Skeletal muscle tissue (tissue), 4 donors: ENCODE results near the gene GUCY1A2. TPM values are rescaled to one million over a fixed set of nuclear protein-coding genes. Genes with fewer than 3 reads are reported as not detected.
"Not testable (repeated sequence)": the region's sequence is repeated elsewhere in the genome, so short reads cannot be mapped to it uniquely, and the experiment has no call there.

Experiments
- H3K27ac ChIP-seq: one replicate; pipeline ENCODE4 v1.7.0; 2013; ENCODE audit warnings: mild to moderate bottlenecking, low read depth, low read length, inconsistent platforms
- H3K27me3 ChIP-seq, 3 donors: one replicate each; pipeline ENCODE4 v1.7.0; 2013; ENCODE audit warnings: low read length in 3 of 3; ENCODE audit not compliant: control insufficient read depth in 3 of 3, insufficient read depth in 3 of 3
- H3K36me3 ChIP-seq, 3 donors: one replicate each; pipeline ENCODE4 v1.7.0; 2013; ENCODE audit warnings: low read length in 3 of 3; ENCODE audit not compliant: control insufficient read depth in 3 of 3, insufficient read depth in 3 of 3
- H3K4me1 ChIP-seq, 3 donors: one replicate each; pipeline ENCODE4 v1.7.0; 2013; ENCODE audit warnings: low read length in 3 of 3, mild to moderate bottlenecking in 3 of 3; ENCODE audit not compliant: control insufficient read depth in 3 of 3, insufficient read depth in 3 of 3
- H3K4me3 ChIP-seq, 3 donors: one replicate each; pipeline ENCODE4 v1.7.0; 2013; ENCODE audit warnings: low read length in 3 of 3
- H3K9ac ChIP-seq, 3 donors: one replicate each; pipeline ENCODE4 v1.7.0; 2013; ENCODE audit warnings: low read length in 3 of 3, mild to moderate bottlenecking in 3 of 3, moderate library complexity in 2 of 3, low read depth in 1 of 3
- H3K9me3 ChIP-seq, 3 donors: one replicate each; pipeline ENCODE4 v1.7.0; 2013; ENCODE audit warnings: low read length in 3 of 3; ENCODE audit not compliant: control insufficient read depth in 3 of 3
- total RNA-seq: library from RNA; depleted of rRNA; stranded (reverse); fragments of >200 nt; gene quantifications from one replicate; pipeline ENCODE4 v1.2.3, GENCODE V29; 2014
- donor health status: Osteomylitis.

The GUCY1A2 gene
- total RNA-seq, 1 donor from 2014 or later, result 15.7 TPM

- H3K36me3 ChIP-seq, result no peaks in the 10 kb centered on the region
- H3K4me1 ChIP-seq, result no peaks in the 10 kb centered on the region
- H3K9ac ChIP-seq, result no peak overlapping the region
- H3K4me3 ChIP-seq, result no peak overlapping the region
- no peak overlapping the region for H3K27ac ChIP-seq
- no peaks in the 10 kb centered on the region for H3K9me3 ChIP-seq
- H3K27me3 ChIP-seq, result no peaks in the 10 kb centered on the region
These were observed 183.7 kb downstream of the GUCY1A2 start for GRCh38 chr11:106834567-106834966.

GRCh38 chr11:106828976-106829375, 189.3 kb downstream of the GUCY1A2 start:
- Histone ChIP-seq H3K9me3 (peaks cover 0 to 3% (median 0%) of the 10 kb centered on the region in 3 donors), H3K36me3 (no peaks in the 10 kb centered on the region), H3K27ac (no peak overlapping the region), H3K27me3 (no peaks in the 10 kb centered on the region), H3K9ac (no peak overlapping the region), H3K4me3 (no peak overlapping the region), H3K4me1 (no peaks in the 10 kb centered on the region)

- H3K27ac ChIP-seq, result no peak overlapping the region
- no peak overlapping the region for H3K4me3 ChIP-seq
- H3K4me1 ChIP-seq, result no peaks in the 10 kb centered on the region
- H3K9me3 ChIP-seq, result peaks cover 0 to 3% (median 0%) of the 10 kb centered on the region in 3 donors
- no peak overlapping the region for H3K9ac ChIP-seq
- H3K36me3 ChIP-seq, result no peaks in the 10 kb centered on the region
- H3K27me3 ChIP-seq, result no peaks in the 10 kb centered on the region
These were observed 189.7 kb downstream of the GUCY1A2 start for GRCh38 chr11:106828576-106828975.

- Histone ChIP-seq H3K27me3 (no peaks in the 10 kb centered on the region), H3K9ac (no peak overlapping the region), H3K9me3 (peaks cover 0 to 3% (median 0%) of the 10 kb centered on the region in 3 donors), H3K4me3 (no peak overlapping the region), H3K27ac (no peak overlapping the region), H3K36me3 (no peaks in the 10 kb centered on the region), H3K4me1 (no peaks in the 10 kb centered on the region)
These were observed 190.6 kb downstream of the GUCY1A2 start for GRCh38 chr11:106827687-106828086.

- not testable (repeated sequence) for H3K4me1 ChIP-seq, H3K36me3 ChIP-seq, H3K9ac ChIP-seq, H3K27ac ChIP-seq, H3K9me3 ChIP-seq, H3K4me3 ChIP-seq, H3K27me3 ChIP-seq
These were observed 191.7 kb downstream of the GUCY1A2 start for GRCh38 chr11:106826558-106826957.

GRCh38 chr11:106821826-106822225, 196.4 kb downstream of the GUCY1A2 start:
- no peak overlapping the region for H3K9ac ChIP-seq
- no peaks in the 10 kb centered on the region for H3K9me3 ChIP-seq
- H3K27ac ChIP-seq, result no peak overlapping the region
- H3K27me3 ChIP-seq, result no peaks in the 10 kb centered on the region
- no peaks in the 10 kb centered on the region for H3K36me3 ChIP-seq
- H3K4me1 ChIP-seq, result no peaks in the 10 kb centered on the region
- H3K4me3 ChIP-seq, result no peak overlapping the region

GRCh38 chr11:106821291-106821690, 197.0 kb downstream of the GUCY1A2 start:
- no peak overlapping the region for H3K27ac ChIP-seq

GRCh38 chr11:106818443-106818842, 199.8 kb downstream of the GUCY1A2 start:
- H3K36me3 ChIP-seq, result no peaks in the 10 kb centered on the region
- H3K27ac ChIP-seq, result no peak overlapping the region
- no peak overlapping the region for H3K9ac ChIP-seq
- no peaks in the 10 kb centered on the region for H3K27me3 ChIP-seq
- H3K4me3 ChIP-seq, result no peak overlapping the region
- H3K9me3 ChIP-seq, result no peaks in the 10 kb centered on the region
- no peaks in the 10 kb centered on the region for H3K4me1 ChIP-seq

More at GRCh38 chr11:106821291-106821690, 197.0 kb downstream of the GUCY1A2 start:
- Histone ChIP-seq H3K36me3 (no peaks in the 10 kb centered on the region), H3K9ac (no peak overlapping the region), H3K4me3 (no peak overlapping the region), H3K9me3 (no peaks in the 10 kb centered on the region), H3K27me3 (no peaks in the 10 kb centered on the region), H3K4me1 (no peaks in the 10 kb centered on the region)

- no peaks in the 10 kb centered on the region for H3K9me3 ChIP-seq
- no peaks in the 10 kb centered on the region for H3K36me3 ChIP-seq
- no peak overlapping the region for H3K9ac ChIP-seq
- no peak overlapping the region for H3K27ac ChIP-seq
- H3K4me1 ChIP-seq, result no peaks in the 10 kb centered on the region
- no peak overlapping the region for H3K4me3 ChIP-seq
- no peaks in the 10 kb centered on the region for H3K27me3 ChIP-seq
These were observed 203.1 kb downstream of the GUCY1A2 start for GRCh38 chr11:106815209-106815608.

GRCh38 chr11:106813806-106814205, 204.5 kb downstream of the GUCY1A2 start:
- Histone ChIP-seq H3K4me1 (no peaks in the 10 kb centered on the region), H3K27ac (no peak overlapping the region), H3K36me3 (no peaks in the 10 kb centered on the region), H3K9me3 (no peaks in the 10 kb centered on the region), H3K9ac (no peak overlapping the region), H3K4me3 (no peak overlapping the region), H3K27me3 (no peaks in the 10 kb centered on the region)

GRCh38 chr11:106794058-106794457, 224.2 kb downstream of the GUCY1A2 start:
- Histone ChIP-seq H3K4me1 (no peaks in the 10 kb centered on the region), H3K4me3 (no peak overlapping the region), H3K27me3 (no peaks in the 10 kb centered on the region), H3K9me3 (no peaks in the 10 kb centered on the region), H3K9ac (no peak overlapping the region), H3K36me3 (no peaks in the 10 kb centered on the region), H3K27ac (no peak overlapping the region)
